Endothelial cell (in vitro differentiated cells): ENCODE results near the gene BCKDHA. TPM values are rescaled to one million over a fixed set of nuclear protein-coding genes. Genes with fewer than 3 reads are reported as not detected.
"Not testable (repeated sequence)": the region's sequence is repeated elsewhere in the genome, so short reads cannot be mapped to it uniquely, and the experiment has no call there.

Experiments
- DNase-seq: peaks from one replicate; pipeline ENCODE4 v3.0.0; 2021; ENCODE audit warnings: low spot score
- H3K27ac Mint-ChIP-seq: one replicate; pipeline ENCODE4 v1.8.0; 2021; ENCODE audit warnings: mixed read lengths, inconsistent platforms; ENCODE audit not compliant: unreplicated experiment
- H3K27me3 Mint-ChIP-seq: one replicate; pipeline ENCODE4 v1.8.0; 2021; ENCODE audit warnings: mild to moderate bottlenecking, moderate library complexity, mixed read lengths, inconsistent platforms; ENCODE audit not compliant: unreplicated experiment
- H3K36me3 Mint-ChIP-seq: one replicate; pipeline ENCODE4 v1.8.0; 2021; ENCODE audit warnings: mild to moderate bottlenecking, low read depth, mixed read lengths, inconsistent platforms; ENCODE audit not compliant: unreplicated experiment
- H3K4me1 Mint-ChIP-seq: one replicate; pipeline ENCODE4 v1.8.0; 2021; ENCODE audit warnings: mild to moderate bottlenecking, mixed read lengths, inconsistent platforms; ENCODE audit not compliant: unreplicated experiment
- H3K4me3 Mint-ChIP-seq: one replicate; pipeline ENCODE4 v1.8.0; 2021; ENCODE audit warnings: mild to moderate bottlenecking, mixed read lengths, inconsistent platforms; ENCODE audit not compliant: unreplicated experiment
- H3K9me3 Mint-ChIP-seq: one replicate; pipeline ENCODE4 v1.8.0; 2021; ENCODE audit warnings: mixed read lengths, inconsistent platforms; ENCODE audit not compliant: unreplicated experiment
- CTCF ChIP-seq: fragments of 200-600 bp; sonication (generic); IDR thresholded peaks from one replicate; pipeline ENCODE4 v1.5.0; 2021; ENCODE audit warnings: antibody characterized with exemption; ENCODE audit not compliant: unreplicated experiment
- total RNA-seq: library from RNA; stranded (reverse); fragmentation: NEBNext Ultra II Directional; extraction: Animal tissue kit (Norgen Biotek cat#: 25700); gene quantifications from one replicate; pipeline ENCODE4 v1.2.1, GENCODE V29; 2021; ENCODE audit not compliant: unreplicated experiment

The BCKDHA gene
- total RNA-seq, 1 donor from 2014 or later: 25.0 TPM

- no peak overlapping the region for H3K4me3 Mint-ChIP-seq
- H3K9me3 Mint-ChIP-seq: no peaks in the 10 kb centered on the region
- H3K4me1 Mint-ChIP-seq: peaks cover 21% of the 10 kb centered on the region
- H3K27me3 Mint-ChIP-seq: peaks cover 8% of the 10 kb centered on the region
- H3K27ac Mint-ChIP-seq: peak overlapping the region; percentile 19
- DNase-seq: no peak
- peaks cover 12% of the 10 kb centered on the region for H3K36me3 Mint-ChIP-seq
- no peak for TF ChIP-seq CTCF
Measured at GRCh38 chr19:41428481-41428859, 30.9 kb downstream of the BCKDHA start.

- TF ChIP-seq CTCF: no peak
- no peak for DNase-seq
- H3K4me1 Mint-ChIP-seq: peaks cover 26% of the 10 kb centered on the region
- H3K27me3 Mint-ChIP-seq: peaks cover 9% of the 10 kb centered on the region
- H3K4me3 Mint-ChIP-seq: no peak overlapping the region
- peaks cover 17% of the 10 kb centered on the region for H3K36me3 Mint-ChIP-seq
- no peak overlapping the region for H3K27ac Mint-ChIP-seq
- H3K9me3 Mint-ChIP-seq: no peaks in the 10 kb centered on the region
Measured at GRCh38 chr19:41430922-41431321, 33.3 kb downstream of the BCKDHA start.

- peak overlapping the region; percentile 54 for H3K27ac Mint-ChIP-seq
- TF ChIP-seq CTCF: no peak
- H3K27me3 Mint-ChIP-seq: peaks cover 11% of the 10 kb centered on the region
- peak overlapping the region; percentile 81 for H3K4me3 Mint-ChIP-seq
- H3K36me3 Mint-ChIP-seq: peaks cover 17% of the 10 kb centered on the region
- no peak for DNase-seq
- peaks cover 26% of the 10 kb centered on the region for H3K4me1 Mint-ChIP-seq
- no peaks in the 10 kb centered on the region for H3K9me3 Mint-ChIP-seq
Measured at GRCh38 chr19:41431426-41432386, 34.1 kb downstream of the BCKDHA start.

- H3K27ac Mint-ChIP-seq: no peak overlapping the region
- no peaks in the 10 kb centered on the region for H3K9me3 Mint-ChIP-seq
- peaks cover 20% of the 10 kb centered on the region for H3K36me3 Mint-ChIP-seq
- peaks cover 18% of the 10 kb centered on the region for H3K4me1 Mint-ChIP-seq
- peaks cover 6% of the 10 kb centered on the region for H3K27me3 Mint-ChIP-seq
- peak overlapping the region; percentile 21 for H3K4me3 Mint-ChIP-seq
- DNase-seq: no peak
- no peak for TF ChIP-seq CTCF
Measured at GRCh38 chr19:41433171-41433570, 35.6 kb downstream of the BCKDHA start.

GRCh38 chr19:41434450-41434849, 36.8 kb downstream of the BCKDHA start:
- Mint-ChIP-seq H3K36me3 (peaks cover 20% of the 10 kb centered on the region), H3K9me3 (no peaks in the 10 kb centered on the region), H3K4me3 (peak overlapping the region; percentile 53), H3K4me1 (peaks cover 8% of the 10 kb centered on the region), H3K27me3 (peaks cover 6% of the 10 kb centered on the region), H3K27ac (peak overlapping the region; percentile 86)
- TF ChIP-seq CTCF: no peak
- DNase-seq: no peak

GRCh38 chr19:41435376-41435775, 37.8 kb downstream of the BCKDHA start:
- not testable (repeated sequence) for H3K4me1 Mint-ChIP-seq, H3K9me3 Mint-ChIP-seq, DNase-seq, H3K4me3 Mint-ChIP-seq, H3K27ac Mint-ChIP-seq
- Mint-ChIP-seq H3K36me3 (peaks cover 22% of the 10 kb centered on the region), H3K27me3 (peaks cover 11% of the 10 kb centered on the region)
